ENCODE measurements around the gene CCDC60.

The CCDC60 gene

DNA sequence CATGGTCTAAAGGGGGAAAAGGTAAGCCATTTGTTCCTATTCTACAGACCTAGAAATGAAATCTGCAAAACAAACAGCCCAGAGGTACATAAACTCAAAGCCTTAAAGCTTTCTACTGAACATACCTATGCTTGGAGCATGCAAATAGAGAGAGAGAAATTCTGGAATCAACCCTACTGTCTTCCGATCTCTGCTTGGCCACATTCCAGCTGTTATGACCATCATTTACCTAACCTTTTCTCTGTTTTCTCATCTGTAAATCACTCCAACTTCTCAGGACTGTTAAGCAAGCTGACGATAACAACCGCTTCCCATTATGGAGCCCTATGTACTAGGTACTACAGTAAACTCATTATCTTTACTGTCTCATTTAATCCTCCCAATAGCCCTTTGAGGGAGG is 126.3 kb downstream of the CCDC60 start:
- CTCF ChIA-PET = interaction anchor here (1.2 kb wide), 1 partner anchor 16 kb away, joined by 4 read pairs; no protein-coding TSS in a partner anchor
- H3K9me3 Mint-ChIP-seq = no peaks in the 10 kb centered on the region
- no peaks in the 10 kb centered on the region for H3K36me3 Mint-ChIP-seq
- H3K4me3 Mint-ChIP-seq = no peak overlapping the region
- H3K27ac Mint-ChIP-seq = no peak overlapping the region
- H3K27me3 Mint-ChIP-seq = no peaks in the 10 kb centered on the region
- H3K4me1 Mint-ChIP-seq = no peaks in the 10 kb centered on the region
- no peak for DNase-seq

- Mint-ChIP-seq H3K4me3 (no peak overlapping the region), H3K27me3 (no peaks in the 10 kb centered on the region), H3K4me1 (no peaks in the 10 kb centered on the region), H3K9me3 (no peaks in the 10 kb centered on the region), H3K36me3 (no peaks in the 10 kb centered on the region), H3K27ac (no peak overlapping the region)
- CTCF ChIA-PET = interaction anchor here (1.2 kb wide), 1 partner anchor 17 kb away, joined by 4 read pairs; no protein-coding TSS in a partner anchor
- DNase-seq = no peak
Measured at GRCh38 chr12:119461636-119462214, 127.2 kb downstream of the CCDC60 start.

- DNase-seq = no peak
- CTCF ChIA-PET = no interaction called here
- no peak overlapping the region for H3K4me3 Mint-ChIP-seq
Measured at GRCh38 chr12:119463211-119463926, 128.8 kb downstream of the CCDC60 start.

DNA sequence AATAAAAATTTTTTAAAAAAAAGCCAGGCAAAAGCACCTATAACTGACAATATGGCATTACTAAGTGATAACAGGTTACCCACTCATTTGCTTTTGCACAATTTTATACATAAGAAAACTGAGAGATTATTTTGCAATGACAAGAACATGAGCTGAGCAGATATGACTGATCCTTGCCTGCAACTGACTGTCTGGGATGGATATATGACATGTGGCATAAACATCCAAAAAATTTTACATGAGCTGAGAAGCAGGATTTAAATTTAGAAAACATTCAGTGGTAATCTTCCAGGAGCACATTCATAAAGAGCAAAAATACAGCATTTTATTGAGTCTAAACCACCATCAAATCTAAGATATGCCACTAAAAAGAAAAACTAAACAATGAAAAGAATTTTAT is 133.8 kb downstream of the CCDC60 start:
- Mint-ChIP-seq H3K27ac (no peak overlapping the region), H3K4me3 (no peak overlapping the region), H3K27me3 (no peaks in the 10 kb centered on the region), H3K36me3 (no peaks in the 10 kb centered on the region), H3K4me1 (no peaks in the 10 kb centered on the region), H3K9me3 (no peaks in the 10 kb centered on the region)
- DNase-seq = no peak
- CTCF ChIA-PET = no interaction called here

More at GRCh38 chr12:119463211-119463926, 128.8 kb downstream of the CCDC60 start:
- H3K36me3 Mint-ChIP-seq = no peaks in the 10 kb centered on the region
- H3K27ac Mint-ChIP-seq = no peak overlapping the region
- H3K27me3 Mint-ChIP-seq = no peaks in the 10 kb centered on the region
- H3K4me1 Mint-ChIP-seq = no peaks in the 10 kb centered on the region
- no peaks in the 10 kb centered on the region for H3K9me3 Mint-ChIP-seq

DNA sequence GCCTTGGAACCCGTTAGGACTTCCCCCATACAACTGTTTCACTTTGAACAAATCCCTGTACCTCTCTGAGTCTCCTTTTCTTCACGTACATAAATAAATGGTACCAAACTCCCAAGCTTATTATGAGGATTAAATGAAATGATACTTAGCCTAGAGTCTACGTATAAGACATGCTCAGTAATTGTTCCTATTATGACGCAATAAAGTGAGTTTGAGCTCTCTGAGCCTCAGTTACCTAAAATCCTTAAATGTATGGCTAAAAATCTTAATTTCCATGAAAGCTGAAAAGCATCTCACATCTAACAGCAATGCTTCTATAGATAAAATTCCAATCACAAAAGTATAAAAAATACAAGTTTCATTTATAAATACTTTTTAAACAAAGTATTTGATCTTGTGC is 141.1 kb downstream of the CCDC60 start:
- no peaks in the 10 kb centered on the region for H3K4me1 Mint-ChIP-seq
- no peaks in the 10 kb centered on the region for H3K27me3 Mint-ChIP-seq
- DNase-seq = no peak
- H3K27ac Mint-ChIP-seq = no peak overlapping the region
- no peaks in the 10 kb centered on the region for H3K9me3 Mint-ChIP-seq
- CTCF ChIA-PET = no interaction called here
- no peaks in the 10 kb centered on the region for H3K36me3 Mint-ChIP-seq
- H3K4me3 Mint-ChIP-seq = no peak overlapping the region

DNA sequence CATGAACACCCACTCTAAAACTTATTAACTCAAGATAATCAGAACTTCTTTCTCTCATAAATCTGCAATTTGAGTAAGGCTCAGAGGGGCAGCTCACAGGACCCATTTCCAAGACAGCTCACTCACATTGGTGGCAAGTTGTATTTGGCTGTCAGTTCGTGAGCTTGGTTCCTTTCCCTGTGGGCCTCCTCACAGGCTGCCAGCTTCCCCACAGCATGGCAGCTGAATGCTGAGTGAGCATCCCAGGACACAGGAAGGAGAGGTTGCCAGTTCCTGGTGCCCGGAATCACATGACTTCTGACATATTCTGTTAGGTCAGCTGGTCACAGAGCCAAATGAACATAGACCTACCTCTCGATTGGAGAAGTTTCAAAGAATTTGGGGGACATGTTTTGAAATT is 142.4 kb downstream of the CCDC60 start:
- Mint-ChIP-seq H3K27me3 (no peaks in the 10 kb centered on the region), H3K9me3 (no peaks in the 10 kb centered on the region), H3K4me1 (no peaks in the 10 kb centered on the region), H3K27ac (no peak overlapping the region), H3K4me3 (no peak overlapping the region), H3K36me3 (no peaks in the 10 kb centered on the region)
- CTCF ChIA-PET = no interaction called here
- no peak for DNase-seq

GRCh38 chr12:119479121-119479561 is 144.6 kb downstream of the CCDC60 start:
- Mint-ChIP-seq H3K4me1 (no peaks in the 10 kb centered on the region), H3K27me3 (no peaks in the 10 kb centered on the region), H3K27ac (no peak overlapping the region), H3K4me3 (no peak overlapping the region), H3K36me3 (no peaks in the 10 kb centered on the region), H3K9me3 (no peaks in the 10 kb centered on the region)
- CTCF ChIA-PET = no interaction called here
- DNase-seq = no peak

- no peaks in the 10 kb centered on the region for H3K27me3 Mint-ChIP-seq
- no peaks in the 10 kb centered on the region for H3K4me1 Mint-ChIP-seq
- no peak for DNase-seq
- no peak overlapping the region for H3K27ac Mint-ChIP-seq
- H3K4me3 Mint-ChIP-seq = no peak overlapping the region
- no peaks in the 10 kb centered on the region for H3K9me3 Mint-ChIP-seq
- no peaks in the 10 kb centered on the region for H3K36me3 Mint-ChIP-seq
- CTCF ChIA-PET = no interaction called here
Measured at GRCh38 chr12:119480551-119480950, 146.0 kb downstream of the CCDC60 start.

DNA sequence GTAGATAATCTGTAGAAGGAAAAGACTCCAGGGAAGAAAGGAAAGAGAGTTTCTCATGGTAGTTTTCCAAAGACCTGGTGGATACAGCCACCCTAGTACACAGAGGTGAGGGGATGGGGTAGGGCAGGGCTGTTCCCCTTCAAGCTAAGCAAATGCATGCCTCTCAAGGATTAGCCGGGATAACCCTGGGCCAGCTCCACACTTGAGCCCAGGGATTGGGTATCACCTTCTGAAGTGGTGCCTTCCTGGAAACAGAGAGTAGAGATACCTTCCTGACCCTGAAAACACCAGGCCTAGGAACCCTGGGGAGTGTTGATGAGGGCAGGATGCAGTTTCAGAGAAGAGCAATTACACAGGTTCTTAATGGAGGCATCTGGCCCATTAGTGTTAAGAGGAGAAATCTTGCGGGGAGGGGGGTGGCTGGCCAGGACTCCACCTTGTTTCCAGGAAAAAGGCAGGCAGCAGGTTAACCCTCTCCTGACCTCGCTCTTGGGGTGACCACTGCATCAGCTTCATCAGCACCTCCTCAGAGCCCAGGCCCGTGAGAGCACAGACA is 152.1 kb downstream of the CCDC60 start:
- H3K9me3 Mint-ChIP-seq = no peaks in the 10 kb centered on the region
- no peaks in the 10 kb centered on the region for H3K27me3 Mint-ChIP-seq
- H3K36me3 Mint-ChIP-seq = no peaks in the 10 kb centered on the region
- no peak overlapping the region for H3K4me3 Mint-ChIP-seq
- no peak overlapping the region for H3K27ac Mint-ChIP-seq
- no peaks in the 10 kb centered on the region for H3K4me1 Mint-ChIP-seq
- CTCF ChIA-PET = no interaction called here
- DNase-seq = no peak

- no peaks in the 10 kb centered on the region for H3K27me3 Mint-ChIP-seq
- no peak overlapping the region for H3K27ac Mint-ChIP-seq
- CTCF ChIA-PET = no interaction called here
- no peaks in the 10 kb centered on the region for H3K4me1 Mint-ChIP-seq
- DNase-seq = no peak
- H3K36me3 Mint-ChIP-seq = no peaks in the 10 kb centered on the region
- no peaks in the 10 kb centered on the region for H3K9me3 Mint-ChIP-seq
- no peak overlapping the region for H3K4me3 Mint-ChIP-seq
Measured at GRCh38 chr12:119491814-119492213, 157.3 kb downstream of the CCDC60 start.

- no peaks in the 10 kb centered on the region for H3K4me1 Mint-ChIP-seq
- no peak overlapping the region for H3K27ac Mint-ChIP-seq
- no peaks in the 10 kb centered on the region for H3K9me3 Mint-ChIP-seq
- no peaks in the 10 kb centered on the region for H3K27me3 Mint-ChIP-seq
- no peaks in the 10 kb centered on the region for H3K36me3 Mint-ChIP-seq
- DNase-seq = no peak
- H3K4me3 Mint-ChIP-seq = no peak overlapping the region
- CTCF ChIA-PET = no interaction called here
Measured at GRCh38 chr12:119500209-119500608, 165.7 kb downstream of the CCDC60 start.

DNA sequence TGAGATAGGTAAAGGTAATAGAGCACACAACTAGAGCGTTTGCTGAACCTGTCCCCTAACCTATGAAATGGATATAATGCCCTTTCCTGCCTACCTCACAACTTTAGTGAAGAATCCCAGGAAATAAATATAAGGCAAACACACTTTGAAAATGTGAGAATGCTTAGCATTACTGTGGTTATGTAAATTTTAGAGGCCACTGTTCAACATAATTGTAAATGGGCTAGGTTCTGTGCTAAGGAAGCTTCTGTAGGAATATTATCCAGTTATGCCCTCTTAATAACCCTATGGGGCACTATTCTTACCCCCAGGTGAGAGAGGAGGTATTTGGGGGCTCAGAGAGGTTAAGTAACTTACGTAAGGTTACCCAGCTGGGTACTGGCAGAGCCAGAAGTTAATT is 166.5 kb downstream of the CCDC60 start:
- DNase-seq = no peak
- Mint-ChIP-seq H3K4me1 (no peaks in the 10 kb centered on the region), H3K36me3 (no peaks in the 10 kb centered on the region), H3K27ac (no peak overlapping the region), H3K9me3 (no peaks in the 10 kb centered on the region), H3K4me3 (no peak overlapping the region), H3K27me3 (no peaks in the 10 kb centered on the region)
- CTCF ChIA-PET = no interaction called here

GRCh38 chr12:119505001-119505400 is 170.5 kb downstream of the CCDC60 start:
- Mint-ChIP-seq H3K27me3 (no peaks in the 10 kb centered on the region), H3K4me1 (no peaks in the 10 kb centered on the region), H3K27ac (no peak overlapping the region), H3K9me3 (no peaks in the 10 kb centered on the region), H3K4me3 (no peak overlapping the region), H3K36me3 (no peaks in the 10 kb centered on the region)
- DNase-seq = no peak
- CTCF ChIA-PET = no interaction called here

GRCh38 chr12:119512772-119513497 is 178.4 kb downstream of the CCDC60 start:
- CTCF ChIA-PET = no interaction called here
- no peak for DNase-seq
- Mint-ChIP-seq H3K36me3 (no peaks in the 10 kb centered on the region), H3K4me1 (no peaks in the 10 kb centered on the region), H3K27me3 (no peaks in the 10 kb centered on the region), H3K27ac (no peak overlapping the region), H3K4me3 (no peak overlapping the region), H3K9me3 (no peaks in the 10 kb centered on the region)

DNA sequence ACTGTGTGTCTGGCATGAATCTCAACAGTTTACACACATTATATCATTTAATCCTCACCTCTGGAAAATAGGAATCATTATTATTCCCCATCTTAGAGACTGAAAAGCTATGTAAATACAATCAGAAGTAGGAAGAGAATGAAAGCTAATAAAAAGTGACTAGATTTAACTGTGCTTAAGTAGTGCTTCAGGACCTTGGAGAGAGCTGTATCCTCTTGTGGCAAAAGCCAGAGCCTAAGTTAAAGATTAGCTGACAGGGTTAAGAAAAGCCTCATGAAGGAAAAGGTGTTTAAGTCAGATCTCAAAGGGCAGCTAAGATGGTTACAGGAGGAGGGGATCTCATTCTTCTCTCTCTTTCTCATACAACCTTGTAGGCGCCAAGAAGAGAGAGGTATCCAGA is 193.7 kb downstream of the CCDC60 start:
- Mint-ChIP-seq H3K4me1 (no peaks in the 10 kb centered on the region), H3K27me3 (peaks cover 4% of the 10 kb centered on the region), H3K9me3 (no peaks in the 10 kb centered on the region), H3K27ac (no peak overlapping the region), H3K4me3 (no peak overlapping the region), H3K36me3 (no peaks in the 10 kb centered on the region)
- no peak for DNase-seq
- CTCF ChIA-PET = no interaction called here
